HG02678 (cell line): Measurements from ENCODE around the gene UGT2A1.
"Not testable (repeated sequence)": the region's sequence is repeated elsewhere in the genome, so short reads cannot be mapped to it uniquely, and the experiment has no call there.

ENCODE experiments used
- ATAC-seq: cut with Tn5 transposase; IDR thresholded peaks from one replicate; pipeline ENCODE4 v1.9.1; 2021; ENCODE audit warnings: mild to moderate bottlenecking, moderate library complexity; ENCODE audit not compliant: unreplicated experiment

Gene UGT2A1

GRCh38 chr4:69653147-69653546, at the start of gene UGT2A1:
Gene UGT2A1 (minus strand): TSS chr4:69653247. CDS start chr4:69647644, 5,603 bp downstream.
- no peak for ATAC-seq

GRCh38 chr4:69702201-69702600, 49.2 kb upstream of the UGT2A1 start:
- ATAC-seq: no peak

DNA sequence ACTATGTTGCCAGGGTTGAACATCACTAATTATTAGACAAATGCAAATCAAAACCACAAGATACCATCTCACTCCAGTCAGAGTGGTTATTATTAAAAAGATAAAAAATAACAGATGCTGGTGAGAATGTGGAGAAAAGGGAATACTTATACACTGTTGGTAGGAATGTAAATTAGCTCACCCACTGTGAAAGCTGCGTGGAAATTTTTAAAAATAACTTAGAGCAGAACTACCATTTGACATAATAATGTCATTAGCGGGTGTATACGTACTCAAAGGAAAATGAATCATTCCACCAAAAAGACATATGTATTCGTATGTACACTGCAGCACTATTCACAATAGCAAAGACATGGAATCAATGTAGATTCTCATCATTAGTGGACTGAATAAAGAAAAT, 48.6 kb upstream of the UGT2A1 start:
- ATAC-seq: no peak

GRCh38 chr4:69697536-69698242, 44.6 kb upstream of the UGT2A1 start:
- ATAC-seq: no peak

DNA sequence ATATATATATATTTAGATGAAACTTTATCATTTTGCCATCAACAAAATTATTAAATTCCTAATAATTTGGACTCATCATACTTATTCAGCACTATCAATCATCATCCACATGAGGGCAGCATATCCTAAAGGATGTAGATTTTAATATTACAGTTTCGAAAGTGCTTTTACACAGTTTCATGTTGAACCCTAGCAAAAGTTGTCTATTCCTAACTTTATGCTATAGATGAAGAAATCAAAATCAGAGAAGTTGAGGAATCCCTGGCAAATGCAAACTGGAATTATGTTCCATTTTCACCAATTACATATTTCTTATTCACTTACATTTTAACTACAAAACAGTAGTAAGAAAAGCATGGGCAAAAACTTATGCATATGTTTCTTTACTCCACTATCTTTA, 36.6 kb upstream of the UGT2A1 start:
- ATAC-seq: no peak

- no peak for ATAC-seq
Observed at GRCh38 chr4:69684804-69685203, 31.8 kb upstream of the UGT2A1 start.

DNA sequence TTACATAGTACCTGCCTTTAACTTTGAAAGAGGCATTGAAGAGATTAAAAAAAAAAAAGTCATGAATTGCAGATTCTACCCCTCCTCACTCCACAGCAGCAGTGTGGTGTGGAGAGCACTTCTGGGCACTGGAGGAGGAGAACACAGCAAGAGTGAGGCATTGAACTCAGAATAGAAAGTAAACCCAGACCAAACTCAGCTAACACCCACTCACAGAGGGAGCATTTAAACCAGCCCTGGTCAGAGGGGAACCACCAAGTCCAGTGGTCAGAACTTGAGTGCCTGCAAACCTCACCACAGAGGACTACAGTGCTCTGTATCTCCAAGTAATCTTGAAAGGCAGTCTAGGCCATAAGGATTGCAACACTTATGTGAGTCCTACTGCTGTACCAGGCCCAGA, 15.6 kb upstream of the UGT2A1 start:
- ATAC-seq: no peak

- ATAC-seq: not testable (repeated sequence)
Observed at GRCh38 chr4:69664009-69664408, 11.0 kb upstream of the UGT2A1 start.

DNA sequence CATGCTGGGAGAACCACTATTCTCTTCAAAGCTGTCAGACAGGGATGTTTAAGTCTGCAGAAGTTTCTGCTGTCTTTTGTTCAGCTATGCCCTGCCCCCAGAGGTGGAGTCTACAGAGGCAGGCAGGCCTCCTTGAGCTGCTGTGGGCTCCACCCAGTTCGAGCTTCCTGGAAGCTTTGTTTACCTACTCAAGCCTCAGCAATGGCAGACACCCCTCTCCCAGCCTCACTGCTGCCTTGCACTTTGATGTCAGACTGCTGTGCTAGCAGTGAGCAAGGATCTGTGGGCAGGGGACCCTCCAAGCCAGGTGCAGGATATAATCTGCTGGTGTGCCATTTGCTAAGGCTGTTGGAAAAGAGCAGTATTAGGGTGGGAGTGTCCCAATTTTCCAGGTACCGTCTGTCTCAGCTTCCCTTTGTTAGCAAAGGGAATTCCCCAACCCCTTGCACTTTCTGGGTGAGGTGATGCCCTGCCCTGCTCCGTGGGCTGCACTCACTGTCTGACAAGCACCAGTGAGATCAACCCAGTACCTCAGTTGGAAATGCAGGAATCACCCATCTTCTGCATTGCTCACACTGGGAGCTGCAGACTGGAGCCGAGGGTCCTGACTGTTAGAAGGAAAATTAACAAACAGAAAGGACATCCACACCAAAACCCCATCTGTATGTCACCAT, 8.2 kb upstream of the UGT2A1 start:
- ATAC-seq: not testable (repeated sequence)

GRCh38 chr4:69658133-69658532, 5.1 kb upstream of the UGT2A1 start:
- no peak for ATAC-seq

DNA sequence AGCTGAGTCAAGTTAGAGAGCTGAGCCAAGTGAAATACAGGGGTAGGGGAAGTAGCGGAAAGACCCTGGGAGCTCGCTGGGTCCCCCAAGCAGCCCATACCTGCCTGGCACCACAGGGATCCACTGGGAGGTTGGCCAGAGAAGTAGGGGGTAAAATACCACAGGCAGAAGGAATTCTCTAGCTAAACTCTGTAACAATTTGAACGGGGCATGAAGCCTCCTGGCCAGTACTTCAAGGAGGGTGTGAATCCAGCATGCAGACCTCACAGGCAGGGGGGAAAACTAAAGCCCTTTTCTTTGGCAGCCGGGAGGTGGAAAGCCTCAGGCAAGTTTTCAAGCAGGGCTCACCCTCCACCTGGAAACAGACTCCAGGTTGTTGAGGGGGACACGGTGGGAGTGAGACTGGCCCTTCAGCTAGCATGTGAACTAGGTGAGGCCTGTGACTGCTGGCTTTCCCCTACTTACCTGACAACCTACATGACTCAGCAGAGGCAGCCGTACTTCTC, 3.7 kb upstream of the UGT2A1 start:
- no peak for ATAC-seq

DNA sequence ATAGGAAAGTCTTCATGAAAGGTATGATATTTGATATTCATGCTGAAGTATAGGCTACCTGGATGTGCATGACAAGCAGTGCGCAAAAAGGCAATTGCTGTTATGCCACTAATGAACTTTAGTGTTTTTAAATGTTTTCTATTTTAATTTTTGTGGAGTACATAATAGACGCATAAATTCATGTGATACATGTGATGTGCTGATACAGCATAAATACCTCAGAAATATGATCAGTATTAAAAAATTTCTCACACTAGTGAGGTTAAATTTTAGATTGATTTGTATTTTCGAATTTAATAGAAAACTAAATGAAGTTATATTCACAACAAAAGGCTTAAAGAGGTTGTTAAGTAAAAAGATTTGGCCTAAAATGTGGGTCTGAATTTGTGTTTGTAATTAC, 2.2 kb downstream of the UGT2A1 start:
- no peak for ATAC-seq

- no peak for ATAC-seq
Observed at GRCh38 chr4:69649629-69650028, 3.4 kb downstream of the UGT2A1 start.

DNA sequence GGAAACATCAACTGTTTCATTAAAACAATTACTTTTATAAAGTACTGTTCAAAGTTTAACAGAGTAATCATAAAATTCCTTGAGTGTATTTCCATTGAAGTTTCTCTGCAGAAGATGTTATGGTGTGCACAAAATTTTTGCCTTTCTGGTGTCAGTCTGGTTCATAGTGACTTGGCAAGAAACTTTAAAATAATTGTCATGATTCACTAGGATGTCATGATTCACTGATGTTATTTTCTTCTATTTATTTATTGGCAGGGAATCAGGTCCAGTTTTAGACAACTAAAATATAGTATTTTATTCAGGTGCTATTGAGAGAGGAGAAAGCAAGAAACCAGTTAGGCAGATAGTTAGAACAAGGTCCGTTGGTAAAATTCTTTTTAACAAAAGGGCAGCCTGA, 3.8 kb downstream of the UGT2A1 start:
- ATAC-seq: no peak

DNA sequence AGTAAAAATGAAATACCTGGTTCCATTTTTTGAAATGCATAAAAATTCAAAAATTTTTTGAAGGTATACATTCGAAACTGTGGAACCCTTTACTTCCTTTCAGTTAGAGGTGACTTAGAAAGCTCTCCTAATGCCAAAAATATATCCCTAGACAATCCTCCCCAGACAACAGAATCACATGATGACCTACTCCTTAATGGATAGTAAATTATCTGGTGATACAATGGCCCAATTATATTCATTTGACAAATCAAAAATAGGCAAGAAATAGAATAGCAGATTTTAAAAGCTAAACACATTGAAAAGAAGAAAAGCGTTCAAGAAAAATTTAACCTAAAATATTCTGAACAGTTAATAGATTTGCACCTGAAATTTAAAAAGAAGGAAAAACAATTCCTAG, 10.1 kb downstream of the UGT2A1 start:
- ATAC-seq: no peak

GRCh38 chr4:69640289-69640688, 12.8 kb downstream of the UGT2A1 start:
- ATAC-seq: no peak

- no peak for ATAC-seq
Observed at GRCh38 chr4:69639542-69639941, 13.5 kb downstream of the UGT2A1 start, which contains the start of gene UGT2A2. Gene UGT2A2 (minus strand): TSS chr4:69639642. CDS start chr4:69639640, 2 bp downstream.

DNA sequence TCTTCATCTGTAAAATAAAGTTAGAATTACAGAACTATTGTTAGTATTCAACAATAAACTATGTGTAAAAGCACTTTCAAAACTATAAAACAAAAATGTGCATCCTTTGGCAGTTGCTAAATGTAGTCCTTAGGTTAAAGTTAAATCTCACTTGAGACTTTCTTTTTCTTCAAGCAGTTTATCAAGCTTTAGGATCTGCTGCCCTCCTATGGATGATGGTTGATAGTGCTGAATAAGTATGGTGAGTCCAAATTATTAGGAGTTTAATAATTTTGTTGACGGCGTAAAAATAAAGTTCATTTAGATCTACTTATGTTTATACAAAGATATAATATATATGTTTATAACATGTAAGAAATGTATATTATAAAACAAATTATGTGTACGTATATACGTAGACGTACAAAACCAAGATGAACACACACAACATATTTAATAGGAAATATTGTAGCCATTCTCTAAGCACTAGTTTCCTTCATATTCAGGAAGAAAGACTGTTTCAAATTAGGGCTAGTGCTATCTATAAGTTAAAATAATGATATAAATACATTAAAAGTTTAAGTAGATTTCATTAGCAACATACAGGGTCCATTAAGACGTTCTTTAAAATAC, 35.9 kb downstream of the UGT2A1 start:
- no peak for ATAC-seq

DNA sequence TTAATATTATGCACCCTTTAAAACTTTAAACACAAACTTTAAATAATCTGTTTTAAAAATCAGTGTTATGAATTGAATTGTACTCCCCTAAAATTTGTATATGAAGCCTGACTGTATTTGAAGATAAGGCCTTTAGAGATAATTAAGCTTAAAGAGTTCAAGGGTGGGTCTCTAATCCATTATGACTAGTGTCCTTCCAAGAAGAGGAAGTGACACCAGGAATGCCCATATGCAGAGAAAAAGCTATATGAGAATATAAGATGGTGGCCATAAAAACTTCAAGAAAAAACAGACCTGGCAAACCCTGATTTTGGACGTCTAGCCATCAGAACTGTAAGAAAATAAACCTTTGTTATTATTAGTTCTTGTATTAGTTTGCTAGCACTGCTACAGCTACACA, 42.6 kb downstream of the UGT2A1 start:
- ATAC-seq: no peak

DNA sequence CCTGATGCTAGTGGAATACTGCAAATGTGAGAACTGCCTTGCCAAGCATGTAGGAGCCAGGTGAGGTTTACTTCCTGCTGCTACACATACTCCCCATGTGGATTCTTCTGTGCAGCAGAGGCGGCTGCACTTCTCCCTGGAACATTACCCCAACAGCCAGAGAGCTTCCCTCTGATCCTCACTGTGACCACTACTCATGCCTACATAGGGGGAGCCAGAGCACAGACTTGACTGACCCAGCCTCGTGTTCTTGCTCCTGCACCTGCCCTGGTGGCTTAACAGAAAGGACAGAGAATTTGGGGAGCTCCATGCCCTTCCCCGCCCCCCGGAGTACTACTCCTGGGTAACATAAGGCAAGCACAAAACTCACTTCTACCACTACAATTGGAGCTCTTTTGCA, 52.0 kb downstream of the UGT2A1 start:
- no peak for ATAC-seq

DNA sequence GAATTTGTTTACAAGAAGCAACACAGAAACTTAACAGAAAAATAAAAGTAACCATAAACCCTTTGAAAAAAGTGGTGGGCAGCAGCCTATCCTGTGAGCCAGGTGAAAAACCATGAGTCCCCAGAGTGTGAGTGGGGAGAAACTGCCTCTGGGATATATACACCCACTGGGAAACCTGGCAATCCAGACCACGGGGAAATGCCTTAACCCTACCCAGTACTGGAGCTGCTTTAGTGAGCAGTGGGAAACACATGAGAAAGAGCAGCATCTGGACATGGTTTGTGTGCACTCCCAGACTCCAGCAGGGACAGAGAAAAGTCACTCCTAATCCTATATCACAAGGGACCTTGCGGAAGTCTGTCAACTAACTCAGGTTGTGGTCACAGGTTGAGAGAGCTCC, 53.0 kb downstream of the UGT2A1 start:
- no peak for ATAC-seq

GRCh38 chr4:69594382-69594781, 58.7 kb downstream of the UGT2A1 start:
- ATAC-seq: no peak
